Subcutaneous adipose tissue (tissue), 4 donors: ENCODE measurements around the gene BPIFB2. TPM values are rescaled to one million over a fixed set of nuclear protein-coding genes. Genes with fewer than 3 reads are reported as not detected.

Experiments
- CTCF ChIP-seq: fragments of 450-650 bp; IDR thresholded peaks from one replicate; pipeline ENCODE4 v1.5.1; 2016; ENCODE audit warnings: low read depth, mild to moderate bottlenecking, control low read depth, antibody characterized with exemption, moderate library complexity
- total RNA-seq, 4 donors: library from RNA; depleted of rRNA; stranded (reverse); fragments of >200 nt; gene quantifications; one replicate each; pipeline ENCODE4 v1.1.0, GENCODE V29; 2016

BPIFB2 gene, protein sequence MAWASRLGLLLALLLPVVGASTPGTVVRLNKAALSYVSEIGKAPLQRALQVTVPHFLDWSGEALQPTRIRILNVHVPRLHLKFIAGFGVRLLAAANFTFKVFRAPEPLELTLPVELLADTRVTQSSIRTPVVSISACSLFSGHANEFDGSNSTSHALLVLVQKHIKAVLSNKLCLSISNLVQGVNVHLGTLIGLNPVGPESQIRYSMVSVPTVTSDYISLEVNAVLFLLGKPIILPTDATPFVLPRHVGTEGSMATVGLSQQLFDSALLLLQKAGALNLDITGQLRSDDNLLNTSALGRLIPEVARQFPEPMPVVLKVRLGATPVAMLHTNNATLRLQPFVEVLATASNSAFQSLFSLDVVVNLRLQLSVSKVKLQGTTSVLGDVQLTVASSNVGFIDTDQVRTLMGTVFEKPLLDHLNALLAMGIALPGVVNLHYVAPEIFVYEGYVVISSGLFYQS
- total RNA-seq = not detected

DNA sequence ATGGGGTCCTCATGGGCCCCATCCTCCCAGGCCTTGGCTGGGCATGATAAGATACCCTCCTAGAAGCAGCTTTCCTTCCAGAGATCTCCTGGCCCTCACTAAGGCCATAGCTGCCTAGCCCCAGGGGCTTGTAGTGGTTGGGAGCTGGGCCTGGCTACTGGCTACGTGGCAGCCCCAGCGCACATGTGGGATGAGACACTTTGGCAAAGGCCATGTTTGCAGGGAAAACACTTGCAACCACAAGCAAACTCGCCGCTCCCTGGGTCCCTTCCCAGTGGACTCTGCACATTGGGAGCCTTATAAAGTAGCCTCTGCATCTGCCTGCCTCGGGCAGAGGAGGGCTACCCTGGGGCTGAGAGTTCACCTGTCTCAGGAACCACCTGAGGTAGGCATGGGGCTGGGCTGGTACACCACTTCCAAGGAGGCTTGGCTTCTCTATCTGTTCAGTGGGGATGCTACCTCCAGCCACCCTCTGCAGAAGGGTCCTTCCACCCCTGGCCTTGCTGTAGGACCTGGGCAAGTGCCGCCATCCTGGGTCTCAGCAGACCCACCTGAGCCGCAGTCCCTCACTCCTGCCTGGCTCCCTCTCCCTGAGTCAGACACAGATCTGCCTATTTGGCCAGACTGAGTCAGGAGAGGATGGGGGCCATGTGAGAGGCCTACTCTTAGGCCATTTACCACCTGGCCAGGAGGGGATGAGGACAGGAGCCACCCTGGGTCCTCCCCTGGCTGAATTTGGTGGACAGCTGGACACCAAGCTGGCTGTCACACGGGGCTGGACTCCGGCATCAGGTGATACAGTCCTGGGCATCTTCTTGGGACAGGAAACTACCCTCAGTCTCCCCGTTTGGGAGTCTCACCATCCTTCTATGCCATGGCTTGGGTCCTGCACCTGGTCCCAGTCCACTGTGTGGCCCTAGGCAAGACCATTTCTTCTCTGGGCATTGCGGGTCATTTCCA is at the start of gene BPIFB2:
Gene BPIFB2 (plus strand): TSS at position 329 of the 960 bp plus-strand sequence. CDS start 871 bp downstream, outside the sequence.
- no peak for TF ChIP-seq CTCF

GRCh38 chr20:32958574-32958973 is 48.9 kb upstream of the BPIFB2 start:
- TF ChIP-seq CTCF = no peak

DNA sequence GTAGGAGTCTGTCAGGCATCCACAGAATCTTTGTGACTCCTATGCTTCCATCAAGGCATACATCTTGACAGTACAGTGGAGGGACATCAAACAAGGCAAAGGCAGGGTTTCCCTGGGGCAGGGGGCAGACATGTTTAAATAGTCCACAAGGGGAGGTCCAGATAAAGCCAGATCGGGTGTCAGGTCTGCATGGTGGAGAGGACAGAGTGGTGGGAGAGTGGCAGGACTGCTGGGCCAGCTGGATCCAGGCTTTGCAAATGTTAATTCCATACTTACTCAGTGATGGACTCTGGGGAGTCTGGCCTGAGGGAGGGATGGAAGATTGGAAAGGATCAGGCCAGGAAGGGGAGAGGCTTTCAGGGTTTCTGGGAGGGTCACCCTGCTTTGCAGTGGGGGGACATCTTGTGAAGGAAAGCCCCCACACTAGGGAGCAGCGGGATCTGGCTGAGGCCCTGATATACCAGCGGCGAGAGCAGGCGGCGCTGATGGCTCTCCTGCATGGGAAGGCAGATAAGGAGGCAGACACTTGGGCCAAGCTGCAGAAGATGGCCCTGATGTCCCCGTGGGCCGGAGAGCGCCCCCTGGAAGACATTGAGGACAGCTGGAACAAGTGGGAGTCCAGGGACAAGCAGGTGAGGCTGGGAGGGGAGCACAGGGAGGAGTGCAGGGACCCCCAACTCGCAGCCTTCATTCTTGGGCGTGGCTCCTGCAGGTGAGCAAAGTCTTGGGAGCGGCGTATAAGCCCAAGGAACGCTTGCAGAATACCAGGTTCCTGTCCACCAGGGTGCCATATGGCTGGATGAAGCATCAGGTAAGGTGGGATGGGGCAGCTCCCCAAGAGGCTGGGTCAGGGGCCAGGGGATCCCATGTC is 47.9 kb upstream of the BPIFB2 start:
- no peak for TF ChIP-seq CTCF

GRCh38 chr20:32960222-32960518 is 47.3 kb upstream of the BPIFB2 start:
- TF ChIP-seq CTCF = no peak

DNA sequence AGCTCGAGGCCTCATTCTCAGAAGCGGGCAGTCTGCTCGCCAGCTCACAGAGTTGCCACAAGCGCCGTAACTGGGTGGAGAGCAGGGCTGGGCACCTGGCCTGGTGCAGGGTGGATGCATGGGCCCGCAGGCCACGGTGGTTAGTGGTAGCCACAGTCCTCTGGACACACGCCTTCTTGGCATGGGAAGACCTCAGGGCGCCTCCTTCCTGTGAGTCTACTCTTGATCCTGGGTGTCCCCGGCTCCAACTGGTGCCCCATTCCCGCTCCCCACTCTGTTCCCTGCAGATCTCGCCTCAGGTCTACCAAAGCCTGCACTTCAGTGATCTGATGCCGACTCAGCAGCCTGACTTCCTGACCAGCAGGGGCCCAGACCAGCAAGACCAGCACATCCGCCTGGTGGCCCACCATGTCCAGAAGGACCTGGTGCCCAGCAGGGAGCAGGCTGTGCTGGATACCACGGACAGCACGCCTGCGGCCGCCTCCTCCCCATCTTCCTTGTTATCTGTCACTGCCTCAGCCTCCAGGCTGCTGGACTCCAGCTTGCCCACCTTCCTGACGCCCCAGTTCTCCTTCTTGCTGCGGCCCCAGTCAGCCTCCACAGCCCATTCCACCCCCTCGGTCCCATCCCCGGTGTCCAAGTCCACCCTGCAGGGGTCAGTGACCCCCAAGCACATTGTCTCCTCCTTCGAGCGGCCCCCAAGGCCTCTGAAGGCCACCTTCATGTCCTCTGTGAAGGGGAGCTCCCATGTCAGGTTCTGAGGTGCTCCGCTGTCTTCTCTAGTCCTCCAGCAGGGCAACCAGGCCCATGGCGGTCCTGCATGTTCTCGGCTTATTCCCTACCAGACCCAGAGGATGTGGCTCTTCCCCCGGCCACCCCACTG is 46.4 kb upstream of the BPIFB2 start:
- no peak for TF ChIP-seq CTCF

- no peak for TF ChIP-seq CTCF
These were observed 45.5 kb upstream of the BPIFB2 start for GRCh38 chr20:32962053-32962452.
